ENCODE data around the gene PRSS36. TPM values are rescaled to one million over a fixed set of nuclear protein-coding genes. Genes with fewer than 3 reads are reported as not detected.

The PRSS36 gene
- total RNA-seq, 4 donors from 2014 or later = 2.6 to 11.3 (median 8.3) TPM

GRCh38 chr16:31109622-31110021 is 40.2 kb downstream of the PRSS36 start:
- TF ChIP-seq CTCF (IDR thresholded peaks at IDR 0.05; ENCODE audit: low read depth) = no peak

- no peak for TF ChIP-seq CTCF (IDR thresholded peaks at IDR 0.05; ENCODE audit: low read depth)
These were observed 40.9 kb downstream of the PRSS36 start for GRCh38 chr16:31108794-31109558.

DNA sequence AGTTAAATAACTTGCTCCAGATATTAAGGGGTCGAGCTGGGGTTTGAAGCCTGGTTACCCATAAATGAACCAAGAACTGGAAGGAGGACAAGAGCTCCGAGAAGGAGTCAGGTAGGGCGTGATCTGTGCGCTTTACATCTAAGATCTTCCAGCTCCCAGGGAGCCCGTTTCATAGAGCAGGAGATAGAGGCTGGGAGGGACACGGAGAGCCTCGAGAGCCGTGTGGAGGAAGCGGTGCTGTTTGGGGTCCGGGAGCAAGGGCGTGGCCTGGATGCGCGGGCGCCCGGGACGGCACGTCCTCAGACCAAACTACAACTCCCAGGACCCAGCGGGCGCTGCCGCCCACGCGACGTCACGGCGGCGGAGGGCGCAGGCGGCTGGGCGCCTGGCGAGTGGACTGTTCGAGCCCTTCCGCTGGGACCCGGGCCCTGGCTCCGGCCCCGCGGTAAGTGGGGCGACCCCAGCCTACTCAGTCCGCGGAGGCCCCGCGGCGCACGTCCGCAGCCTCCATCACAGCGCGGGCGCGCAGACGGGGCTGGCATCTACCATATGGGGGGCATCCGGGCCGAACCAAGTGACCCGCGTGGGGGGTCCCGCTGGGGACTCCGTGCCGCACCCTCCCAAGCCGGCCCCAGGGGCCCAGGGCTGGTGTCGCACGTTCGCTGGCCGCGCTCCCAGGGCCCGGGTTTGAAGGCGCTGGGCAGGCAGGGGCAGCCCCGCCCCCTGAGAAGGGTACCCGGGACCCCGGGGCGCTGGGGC is 41.7 kb downstream of the PRSS36 start, which contains the start of gene BCKDK:
BCKDK (plus strand) TSS at position 352 of the 759 bp plus-strand sequence. CDS start 838 bp downstream, outside the sequence.
- no peak for TF ChIP-seq CTCF (IDR thresholded peaks at IDR 0.05; ENCODE audit: low read depth)

DNA sequence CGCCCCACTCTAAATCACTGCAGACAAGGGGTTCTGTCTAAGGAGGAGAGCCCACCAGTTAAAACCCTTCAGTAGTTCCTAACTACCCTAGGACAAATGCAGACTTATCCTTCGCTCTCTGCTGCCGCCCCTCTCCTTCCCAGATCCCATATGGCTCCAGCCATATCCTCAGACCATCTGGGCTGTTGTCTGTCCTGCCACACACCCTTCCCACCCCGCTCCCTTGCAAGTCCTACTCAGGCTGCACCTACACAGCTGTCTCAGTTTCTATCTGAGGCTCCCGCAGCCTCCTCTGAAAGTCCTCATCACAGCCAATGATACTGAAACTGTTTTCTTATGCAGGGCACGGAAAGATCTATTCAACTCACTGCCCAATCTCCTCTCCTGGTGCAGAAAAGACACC is 42.4 kb downstream of the PRSS36 start:
- TF ChIP-seq CTCF (IDR thresholded peaks at IDR 0.05; ENCODE audit: low read depth) = no peak

DNA sequence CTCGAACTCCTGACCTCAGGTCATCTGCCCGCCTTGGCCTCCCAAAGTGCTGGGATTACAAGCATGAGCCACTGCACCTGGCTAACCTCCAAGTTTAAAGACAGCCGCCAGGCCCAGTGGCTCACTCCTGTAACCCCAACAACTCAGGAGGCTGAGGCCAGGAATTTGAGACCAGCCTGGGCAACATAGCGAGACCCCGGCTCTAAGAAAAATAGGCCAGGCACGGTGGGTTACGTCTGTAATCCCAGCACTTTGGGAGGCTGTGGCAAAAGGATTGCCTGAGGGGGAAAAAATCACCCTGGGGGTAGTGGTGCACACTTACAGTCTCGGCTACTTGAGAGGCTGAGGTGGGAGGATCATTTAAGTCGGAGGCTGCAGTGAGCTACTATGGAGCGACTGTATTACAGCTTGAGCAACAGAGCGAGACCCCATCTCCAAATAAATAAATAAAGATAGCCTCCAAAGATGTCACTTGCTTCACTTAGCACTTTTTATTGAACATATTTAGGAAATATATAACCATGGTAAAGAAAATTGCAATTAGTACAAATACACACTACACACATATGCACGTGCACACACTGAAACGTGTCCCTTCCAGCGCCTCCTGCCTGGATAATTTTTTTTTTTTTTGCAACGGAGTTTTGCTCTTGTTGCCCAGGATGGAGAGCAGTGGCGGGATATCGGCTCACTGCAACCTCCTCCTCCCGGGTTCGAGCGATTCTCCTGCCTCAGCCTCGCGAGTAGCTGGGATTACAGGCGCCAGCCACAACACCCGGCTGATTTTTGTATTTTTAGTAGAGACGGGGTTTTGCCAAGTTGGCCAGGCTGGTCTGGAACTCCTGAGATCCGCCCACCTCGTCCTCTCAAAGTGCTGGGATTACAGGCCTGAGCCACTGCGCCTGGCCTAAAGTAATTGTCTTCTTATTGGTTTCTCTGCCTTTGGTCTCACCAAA is 43.1 kb downstream of the PRSS36 start:
- no peak for TF ChIP-seq CTCF (IDR thresholded peaks at IDR 0.05; ENCODE audit: low read depth)

DNA sequence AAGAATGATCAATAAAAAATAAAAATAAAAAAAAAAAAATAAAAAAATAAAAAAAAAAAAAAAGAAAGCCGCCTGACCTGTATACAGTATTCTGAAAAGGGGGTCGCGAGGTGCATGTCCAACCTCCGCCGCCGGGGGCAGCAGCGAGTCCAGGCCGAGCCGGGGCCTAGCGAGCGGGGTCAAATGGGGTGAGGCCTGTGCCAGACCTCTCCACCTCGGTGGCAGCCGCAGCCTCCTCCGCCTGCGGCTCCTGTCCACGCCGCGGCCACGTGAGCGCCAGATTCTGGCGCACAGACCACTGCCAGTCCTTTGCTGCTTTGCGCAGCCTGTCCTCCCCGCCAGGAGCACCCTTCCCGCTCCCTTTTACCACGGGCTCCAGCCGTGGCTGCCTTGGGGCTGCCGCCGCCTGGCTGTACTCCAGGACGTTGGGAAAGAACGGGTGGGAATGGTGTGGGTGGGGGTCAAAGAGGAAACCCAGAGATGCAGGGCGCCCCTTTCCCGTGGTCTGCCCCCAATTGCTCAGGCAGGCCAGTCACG is 44.1 kb downstream of the PRSS36 start:
- TF ChIP-seq CTCF (IDR thresholded peaks at IDR 0.05; ENCODE audit: low read depth) = no peak
